Chondrocyte (in vitro differentiated cells): Measurements from ENCODE around the gene SMARCA4. TPM values are rescaled to one million over a fixed set of nuclear protein-coding genes. Genes with fewer than 3 reads are reported as not detected.

Experiments used
- DNase-seq: peaks from one replicate; pipeline ENCODE4 v3.0.0; 2021; ENCODE audit warnings: mixed read lengths, low spot score
- H3K27ac Mint-ChIP-seq: one replicate; pipeline ENCODE4 v1.8.0; 2021; ENCODE audit warnings: mild to moderate bottlenecking, moderate library complexity, mixed read lengths; ENCODE audit not compliant: unreplicated experiment
- H3K27me3 Mint-ChIP-seq: 2 replicates; pipeline ENCODE4 v1.8.0; 2021; ENCODE audit warnings: low read depth, mixed read lengths
- H3K36me3 Mint-ChIP-seq: 2 replicates; pipeline ENCODE4 v1.8.0; 2021; ENCODE audit warnings: low read depth, mixed read lengths
- H3K4me1 Mint-ChIP-seq: 2 replicates; pipeline ENCODE4 v1.8.0; 2021; ENCODE audit warnings: low read depth, mild to moderate bottlenecking, mixed read lengths
- H3K4me3 Mint-ChIP-seq: one replicate; pipeline ENCODE4 v1.8.0; 2021; ENCODE audit warnings: mild to moderate bottlenecking, moderate library complexity, mixed read lengths; ENCODE audit not compliant: unreplicated experiment
- H3K9me3 Mint-ChIP-seq: 2 replicates; pipeline ENCODE4 v1.8.0; 2021; ENCODE audit warnings: low read depth, mixed read lengths
- CTCF ChIP-seq: fragments of 200-600 bp; sonication (generic); IDR thresholded peaks from 2 replicates; pipeline ENCODE4 v1.5.0; 2021; ENCODE audit warnings: antibody characterized with exemption, mild to moderate bottlenecking, moderate library complexity
- total RNA-seq: library from RNA; stranded (reverse); gene quantifications from 3 replicates; pipeline ENCODE4 v1.2.1, GENCODE V29; 2021

SMARCA4 gene
- total RNA-seq, 1 donor from 2014 or later = 107 TPM

- Mint-ChIP-seq H3K4me3 (no peak overlapping the region), H3K27me3 (no peaks in the 10 kb centered on the region), H3K4me1 (no peaks in the 10 kb centered on the region), H3K9me3 (no peaks in the 10 kb centered on the region), H3K27ac (no peak overlapping the region), H3K36me3 (peaks cover 32% of the 10 kb centered on the region)
- DNase-seq = no peak
- TF ChIP-seq CTCF = no peak
Observed at GRCh38 chr19:11111117-11111770, 150.4 kb downstream of the SMARCA4 start.

- Mint-ChIP-seq H3K4me1 (no peaks in the 10 kb centered on the region), H3K27me3 (no peaks in the 10 kb centered on the region), H3K4me3 (no peak overlapping the region), H3K36me3 (peaks cover 33% of the 10 kb centered on the region), H3K9me3 (no peaks in the 10 kb centered on the region), H3K27ac (no peak overlapping the region)
- no peak for TF ChIP-seq CTCF
- DNase-seq = no peak
Observed at GRCh38 chr19:11111771-11112144, 150.9 kb downstream of the SMARCA4 start.

Other genes with a start within 250 kb of the SMARCA4 start
- 106 to 125 TPM (median 116 TPM) in 3 replicates for gene DNM2, start 243.0 kb upstream of the SMARCA4 start, total RNA-seq
- gene TMED1, start 124.8 kb upstream of the SMARCA4 start, total RNA-seq = 29.1 to 33.7 TPM (median 31.5 TPM) in 3 replicates
- 0.30 to 0.34 TPM in 2 of 3 replicates, not detected in the other for gene C19orf38, start 112.6 kb upstream of the SMARCA4 start, total RNA-seq
- gene CARM1, start 89.5 kb upstream of the SMARCA4 start, total RNA-seq = 59.9 to 62.0 TPM (median 61.8 TPM) in 3 replicates
- gene YIPF2, start 32.4 kb upstream of the SMARCA4 start, total RNA-seq = 74.5 to 88.2 TPM (median 76.1 TPM) in 3 replicates
- gene TIMM29, start 32.2 kb upstream of the SMARCA4 start, total RNA-seq = 22.1 to 25.7 TPM (median 24.2 TPM) in 3 replicates
- gene LDLR, start 128.4 kb downstream of the SMARCA4 start, total RNA-seq = 76.8 to 121 TPM (median 117 TPM) in 3 replicates
- 8.3 to 22.9 TPM (median 8.4 TPM) in 3 replicates for gene SPC24, start 194.8 kb downstream of the SMARCA4 start, total RNA-seq
- gene KANK2, start 236.5 kb downstream of the SMARCA4 start, total RNA-seq = 238 to 345 TPM (median 243 TPM) in 3 replicates